CD4-positive, CD25-positive, alpha-beta regulatory T cell (primary cell): ENCODE measurements around the gene PFN3. TPM values are rescaled to one million over a fixed set of nuclear protein-coding genes. Genes with fewer than 3 reads are reported as not detected.
"Not testable (repeated sequence)": the region's sequence is repeated elsewhere in the genome, so short reads cannot be mapped to it uniquely, and the experiment has no call there.

Experiments
- ATAC-seq, 2 donors: fragments of 150-1000 bp; cut with Tn5 transposase; one replicate each; pipeline ENCODE4 v1.10.0; 2021; ENCODE audit warnings: low read depth in 2 of 2, moderate number of reproducible peaks in 2 of 2, moderate library complexity in 1 of 2
- DNase-seq, 3 donors: peaks; one replicate each; pipeline versions ENCODE4 v3.0.0 to v3.0.0-alpha.2; 2012 to 2022; ENCODE audit warnings: mixed read lengths in 1 of 3
- H3K27ac ChIP-seq: one replicate; pipeline ENCODE4 v1.7.0; 2013; ENCODE audit warnings: mild to moderate bottlenecking, low read length; ENCODE audit not compliant: insufficient read depth, poor library complexity, severe bottlenecking
- H3K27me3 ChIP-seq: one replicate; pipeline ENCODE4 v1.7.0; 2013; ENCODE audit warnings: low read length; ENCODE audit not compliant: control insufficient read depth, insufficient read depth
- H3K36me3 ChIP-seq: one replicate; pipeline ENCODE4 v1.7.0; 2013; ENCODE audit warnings: mild to moderate bottlenecking, low read length, moderate library complexity; ENCODE audit not compliant: control insufficient read depth, insufficient read depth
- H3K4me1 ChIP-seq: 2 replicates; pipeline ENCODE4 v1.7.0; 2013; ENCODE audit warnings: mild to moderate bottlenecking, low read length; ENCODE audit not compliant: insufficient read depth, control insufficient read depth, poor library complexity, severe bottlenecking
- H3K4me3 ChIP-seq: one replicate; pipeline ENCODE4 v1.7.0; 2013; ENCODE audit warnings: low read depth, mild to moderate bottlenecking, low read length, moderate library complexity
- H3K9me3 ChIP-seq, 2 experiments: 1 replicate in 1 of 2; 2 replicates in 1 of 2; pipeline ENCODE4 v1.7.0; 2013; ENCODE audit warnings: low read length in 2 of 2, mild to moderate bottlenecking in 1 of 2, moderate library complexity in 1 of 2; ENCODE audit not compliant: control insufficient read depth in 2 of 2
- H3K27ac Mint-ChIP-seq, 3 donors: one replicate each; pipeline ENCODE4 v1.8.0; 2020 to 2022; ENCODE audit warnings: mild to moderate bottlenecking in 3 of 3, mixed read lengths in 3 of 3, moderate library complexity in 2 of 3
- H3K27me3 Mint-ChIP-seq: one replicate; pipeline ENCODE4 v1.8.0; 2022; ENCODE audit warnings: mild to moderate bottlenecking, mixed read lengths
- H3K36me3 Mint-ChIP-seq: one replicate; pipeline ENCODE4 v1.8.0; 2020; ENCODE audit warnings: mixed read lengths
- H3K4me1 Mint-ChIP-seq, 4 donors: one replicate each; pipeline ENCODE4 v1.8.0; 2020 to 2022; ENCODE audit warnings: mixed read lengths in 4 of 4, mild to moderate bottlenecking in 1 of 4
- H3K4me3 Mint-ChIP-seq, 4 donors: one replicate each; pipeline ENCODE4 v1.8.0; 2020 to 2022; ENCODE audit warnings: mild to moderate bottlenecking in 4 of 4, mixed read lengths in 4 of 4, moderate library complexity in 3 of 4
- H3K9me3 Mint-ChIP-seq, 7 donors: one replicate each; pipeline ENCODE4 v1.8.0; 2020 to 2022; ENCODE audit warnings: mixed read lengths in 7 of 7, mild to moderate bottlenecking in 3 of 7, moderate library complexity in 2 of 7
- polyA plus RNA-seq, 4 donors: library from polyadenylated mRNA; unstranded; fragments of 300-500 nt; fragmentation: Illumina TruSeq; gene quantifications; one replicate each; pipeline ENCODE4 v1.2.3, GENCODE V29; 2021
- total RNA-seq: library from RNA; stranded (reverse); gene quantifications from one replicate; pipeline ENCODE4 v1.2.3, GENCODE V29; 2022

The PFN3 gene
- total and polyA plus RNA-seq, 5 donors from 2014 or later = not detected

- H3K4me1 ChIP-seq = peaks cover 50% of the 10 kb centered on the region
- H3K36me3 ChIP-seq = peaks cover 8% of the 10 kb centered on the region
- H3K27me3 Mint-ChIP-seq = peaks cover 5% of the 10 kb centered on the region
- no peaks in the 10 kb centered on the region for H3K9me3 ChIP-seq
- H3K27ac ChIP-seq = peak overlapping the region; percentile 90
- H3K36me3 Mint-ChIP-seq = peaks cover under 1% of the 10 kb centered on the region
- peak overlapping the region; percentile 89 to 99 (median 98) for H3K4me3 Mint-ChIP-seq
- no peak for DNase-seq
- H3K9me3 Mint-ChIP-seq = no peaks in the 10 kb centered on the region
- peak overlapping the region; percentile 99 for H3K27ac Mint-ChIP-seq
- H3K4me3 ChIP-seq = peak overlapping the region; percentile 69
- peak in 1 of 2 donors; percentile 3 for ATAC-seq
- no peaks in the 10 kb centered on the region for H3K27me3 ChIP-seq
- peaks cover 7 to 57% (median 34%) of the 10 kb centered on the region in 4 donors for H3K4me1 Mint-ChIP-seq
These were observed 24.8 kb upstream of the PFN3 start for GRCh38 chr5:177425196-177425800.

- H3K4me1 ChIP-seq = peaks cover 34% of the 10 kb centered on the region
- no peaks in the 10 kb centered on the region for H3K36me3 Mint-ChIP-seq
- no peaks in the 10 kb centered on the region for H3K27me3 ChIP-seq
- no peak overlapping the region for H3K4me3 Mint-ChIP-seq
- H3K4me1 Mint-ChIP-seq = peaks cover 7 to 41% (median 21%) of the 10 kb centered on the region in 4 donors
- H3K27me3 Mint-ChIP-seq = peaks cover 5% of the 10 kb centered on the region
- ATAC-seq = no peak
- H3K27ac Mint-ChIP-seq = peak overlapping the region in 1 of 3 donors; percentile 7
- H3K9me3 Mint-ChIP-seq = no peaks in the 10 kb centered on the region
- no peak overlapping the region for H3K27ac ChIP-seq
- peaks cover 5% of the 10 kb centered on the region for H3K36me3 ChIP-seq
- H3K4me3 ChIP-seq = no peak overlapping the region
- DNase-seq = no peak
- H3K9me3 ChIP-seq = no peaks in the 10 kb centered on the region
These were observed 23.2 kb upstream of the PFN3 start for GRCh38 chr5:177423671-177424070.

GRCh38 chr5:177421062-177421798, 20.8 kb upstream of the PFN3 start:
- DNase-seq = no peak

GRCh38 chr5:177420472-177420871, 20.0 kb upstream of the PFN3 start:
- not testable (repeated sequence) for ATAC-seq, H3K27me3 Mint-ChIP-seq, H3K4me3 ChIP-seq, H3K27ac ChIP-seq, H3K36me3 ChIP-seq, H3K27ac Mint-ChIP-seq, H3K4me1 ChIP-seq, DNase-seq, H3K9me3 Mint-ChIP-seq, H3K36me3 Mint-ChIP-seq, H3K27me3 ChIP-seq, H3K9me3 ChIP-seq, H3K4me3 Mint-ChIP-seq
- H3K4me1 Mint-ChIP-seq = peaks cover 6 to 24% (median 14%) of the 10 kb centered on the region in 4 donors

More at GRCh38 chr5:177421062-177421798, 20.8 kb upstream of the PFN3 start:
- Mint-ChIP-seq H3K36me3 (no peaks in the 10 kb centered on the region), H3K9me3 (no peaks in the 10 kb centered on the region), H3K4me1 (peaks cover 7 to 29% (median 17%) of the 10 kb centered on the region in 4 donors), H3K4me3 (no peak overlapping the region), H3K27me3 (peaks cover 2% of the 10 kb centered on the region), H3K27ac (peak overlapping the region in 1 of 3 donors; percentile 52)
- H3K9me3 ChIP-seq = no peaks in the 10 kb centered on the region
- H3K4me3 ChIP-seq = no peak overlapping the region
- H3K27me3 ChIP-seq = no peaks in the 10 kb centered on the region
- ATAC-seq = no peak
- peaks cover 15% of the 10 kb centered on the region for H3K4me1 ChIP-seq
- no peak overlapping the region for H3K27ac ChIP-seq
- no peaks in the 10 kb centered on the region for H3K36me3 ChIP-seq

GRCh38 chr5:177419046-177419445, 18.6 kb upstream of the PFN3 start:
- H3K27ac ChIP-seq = no peak overlapping the region
- no peaks in the 10 kb centered on the region for H3K27me3 Mint-ChIP-seq

GRCh38 chr5:177417081-177417480, 16.6 kb upstream of the PFN3 start:
- not testable (repeated sequence) for ATAC-seq, H3K9me3 ChIP-seq, H3K27me3 ChIP-seq, H3K4me3 ChIP-seq, DNase-seq, H3K36me3 Mint-ChIP-seq, H3K27ac ChIP-seq, H3K9me3 Mint-ChIP-seq, H3K27ac Mint-ChIP-seq, H3K27me3 Mint-ChIP-seq, H3K36me3 ChIP-seq, H3K4me3 Mint-ChIP-seq
- H3K4me1 ChIP-seq = peaks cover 11% of the 10 kb centered on the region
- H3K4me1 Mint-ChIP-seq = peaks cover 0 to 36% (median 20%) of the 10 kb centered on the region in 4 donors

More at GRCh38 chr5:177419046-177419445, 18.6 kb upstream of the PFN3 start:
- Histone ChIP-seq H3K27me3 (no peaks in the 10 kb centered on the region), H3K4me1 (no peaks in the 10 kb centered on the region), H3K9me3 (no peaks in the 10 kb centered on the region), H3K36me3 (no peaks in the 10 kb centered on the region), H3K4me3 (no peak overlapping the region)
- Mint-ChIP-seq H3K36me3 (no peaks in the 10 kb centered on the region), H3K9me3 (no peaks in the 10 kb centered on the region), H3K4me1 (peaks cover 0 to 22% (median 9%) of the 10 kb centered on the region in 4 donors), H3K27ac (no peak overlapping the region), H3K4me3 (no peak overlapping the region)
- ATAC-seq (no peak), DNase-seq (no peak)

GRCh38 chr5:177414481-177414880, 14.0 kb upstream of the PFN3 start:
- H3K27ac ChIP-seq = no peak overlapping the region
- H3K9me3 ChIP-seq = no peaks in the 10 kb centered on the region
- no peaks in the 10 kb centered on the region for H3K27me3 Mint-ChIP-seq
- ATAC-seq (no peak), DNase-seq (no peak)
- no peaks in the 10 kb centered on the region for H3K9me3 Mint-ChIP-seq
- no peak overlapping the region for H3K4me3 Mint-ChIP-seq
- H3K4me1 Mint-ChIP-seq = peaks cover 0 to 48% (median 28%) of the 10 kb centered on the region in 4 donors
- no peak overlapping the region for H3K27ac Mint-ChIP-seq
- no peaks in the 10 kb centered on the region for H3K27me3 ChIP-seq
- H3K36me3 ChIP-seq = no peaks in the 10 kb centered on the region
- peaks cover 14% of the 10 kb centered on the region for H3K4me1 ChIP-seq
- no peak overlapping the region for H3K4me3 ChIP-seq
- H3K36me3 Mint-ChIP-seq = no peaks in the 10 kb centered on the region
